Ovary (tissue), 9 donors: ENCODE results near the gene GLTP. TPM values are rescaled to one million over a fixed set of nuclear protein-coding genes. Genes with fewer than 3 reads are reported as not detected.

Experiments
- DNase-seq, 5 donors: peaks; one replicate each; pipeline ENCODE4 v3.0.0-alpha.2; 2019 to 2020
- H3K27ac ChIP-seq, 2 donors: fragments of 200-600 bp; one replicate each; pipeline versions ENCODE4 v1.5.1 to v1.8.0; 2019 to 2022
- H3K27me3 ChIP-seq: fragments of 200-600 bp; one replicate; pipeline ENCODE4 v1.8.0; 2022
- H3K36me3 ChIP-seq: fragments of 200-600 bp; sonication (generic); one replicate; pipeline ENCODE4 v1.5.1; 2019
- H3K4me1 ChIP-seq: one replicate; pipeline ENCODE4 v1.8.1; 2013; ENCODE audit warnings: mild to moderate bottlenecking, moderate library complexity; ENCODE audit not compliant: insufficient read depth
- H3K4me3 ChIP-seq: fragments of 200-600 bp; sonication (generic); one replicate; pipeline ENCODE4 v1.5.1; 2017
- H3K9me3 ChIP-seq, 2 donors: fragments of 200-600 bp in 1 of 2; sonication (generic) in 1 of 2; one replicate each; pipeline versions ENCODE4 v1.5.1 to v1.8.1; 2013 to 2019; ENCODE audit warnings: mild to moderate bottlenecking in 1 of 2, moderate library complexity in 1 of 2
- EP300 ChIP-seq: sonication (generic); formaldehyde crosslinking; IDR thresholded peaks from one replicate; pipeline ENCODE4 v1.6.1; 2017; ENCODE audit warnings: antibody characterized with exemption
- POLR2A ChIP-seq: fragments of 450-650 bp; IDR thresholded peaks from one replicate; pipeline ENCODE4 v1.6.1; 2017; ENCODE audit warnings: antibody characterized with exemption, mild to moderate bottlenecking, moderate library complexity
- WGBS, 3 donors: extraction: QIAGEN DNeasy Blood & Tissue Kit in 1 of 3; methylation state at CpG; one replicate each; pipeline versions ENCODE4 v1.1.5 to v1.1.7; 2013 to 2017; 5-methylcytosine and 5-hydroxymethylcytosine counted together
- intact Hi-C, 4 donors: fragments of 100-400 bp; cut with DNase I; formaldehyde crosslinking; loops; one replicate each; pipeline versions ENCODE4 v1.11.0 to v1.15.1; 2022 to 2023
- polyA plus RNA-seq, 2 donors: library from polyadenylated mRNA; stranded (reverse); fragments of 200-250 nt in 1 of 2; fragments of 350-450 nt in 1 of 2; fragmentation: Illumina TruSeq in 1 of 2; extraction: RNeasy Lipid Tissue Mini Kit (QIAGEN cat#74804) in 1 of 2; gene quantifications; one replicate each; pipeline ENCODE4 v1.2.3, GENCODE V29; 2013 to 2014
- total RNA-seq, 7 donors: library from RNA; depleted of rRNA in 2 of 7; stranded (reverse); fragments of >200 nt in 2 of 7; fragmentation: NEBNext Ultra II Directional in 3 of 7; extraction: Animal tissue kit (Norgen Biotek cat#: 25700) in 3 of 7; gene quantifications; one replicate each; pipeline versions ENCODE4 v1.1.0 to v1.2.4, GENCODE V29; 2016 to 2023
- TF ChIP-seq, protein P1 (sequence below), 3 donors: fragments of 450-650 bp in 2 of 3; fragments of 200-600 bp in 1 of 3; IDR thresholded peaks; one replicate each; pipeline versions ENCODE4 v1.5.1 to v1.8.0; 2016 to 2022; ENCODE audit warnings: antibody characterized with exemption in 3 of 3, mild to moderate bottlenecking in 1 of 3
- donor health status: DM: no; HTN: no; CAD: no; lungs with moderate emphysema.
- donor health status: DM: no; HTN: no; CAD: no.
- donor health status: Bipolar disorder and iron deficiency.
- donor health status: DM: yes; HTN: yes; CAD: no.
- donor health status: DM: no; HTN: no; CAD: no.
- donor health status: DM: yes; HTN: yes; CAD: no.

GLTP gene
- total and polyA plus RNA-seq, 9 donors, result 15.5 to 37.2 (median 26.3) TPM

GRCh38 chr12:109923038-109923437 is 42.7 kb upstream of the GLTP start:
- intact Hi-C loops, result loop anchor here in 1 of 4 donors (1.0 kb wide), 1 partner anchor 45 kb away; no protein-coding TSS in a partner anchor
- H3K4me3 ChIP-seq, result no peak overlapping the region
- TF ChIP-seq POLR2A, result no peak
- TF ChIP-seq EP300, result no peak
- no peaks in the 10 kb centered on the region for H3K9me3 ChIP-seq
- DNase-seq, result no peak
- H3K4me1 ChIP-seq, result no peaks in the 10 kb centered on the region
- 66 to 82% (median 66%) methylated on average over 4 to 5 of the region's 5 CpGs for WGBS, 3 donors
- H3K27me3 ChIP-seq, result no peaks in the 10 kb centered on the region
- H3K27ac ChIP-seq, result no peak overlapping the region
- H3K36me3 ChIP-seq, result no peaks in the 10 kb centered on the region

DNA sequence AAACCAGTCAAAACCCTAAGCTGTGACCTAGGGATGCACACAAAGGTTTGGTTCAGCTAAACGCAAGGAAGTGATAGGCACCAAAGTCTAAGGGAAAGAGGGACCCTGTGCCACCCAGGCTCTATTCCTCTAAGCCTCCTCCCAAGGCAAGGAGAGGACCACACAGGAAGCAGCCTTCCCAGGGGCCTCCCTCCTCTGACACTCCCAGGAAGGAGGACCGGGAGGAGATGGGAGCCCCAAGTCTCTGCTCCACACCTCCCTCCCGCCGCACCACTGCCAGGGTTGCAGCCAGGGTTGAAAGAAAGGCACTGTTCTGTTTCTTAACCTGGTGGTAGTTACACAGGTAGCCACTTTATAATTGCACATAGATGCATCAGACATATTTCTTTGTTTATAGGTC is 41.6 kb upstream of the GLTP start:
- no peaks in the 10 kb centered on the region for H3K4me1 ChIP-seq
- H3K4me3 ChIP-seq, result no peak overlapping the region
- H3K36me3 ChIP-seq, result no peaks in the 10 kb centered on the region
- 55 to 64% (median 64%) methylated on average over 4 of the region's 4 CpGs for WGBS, 3 donors
- TF ChIP-seq POLR2A, result no peak
- TF ChIP-seq, protein P1, sequence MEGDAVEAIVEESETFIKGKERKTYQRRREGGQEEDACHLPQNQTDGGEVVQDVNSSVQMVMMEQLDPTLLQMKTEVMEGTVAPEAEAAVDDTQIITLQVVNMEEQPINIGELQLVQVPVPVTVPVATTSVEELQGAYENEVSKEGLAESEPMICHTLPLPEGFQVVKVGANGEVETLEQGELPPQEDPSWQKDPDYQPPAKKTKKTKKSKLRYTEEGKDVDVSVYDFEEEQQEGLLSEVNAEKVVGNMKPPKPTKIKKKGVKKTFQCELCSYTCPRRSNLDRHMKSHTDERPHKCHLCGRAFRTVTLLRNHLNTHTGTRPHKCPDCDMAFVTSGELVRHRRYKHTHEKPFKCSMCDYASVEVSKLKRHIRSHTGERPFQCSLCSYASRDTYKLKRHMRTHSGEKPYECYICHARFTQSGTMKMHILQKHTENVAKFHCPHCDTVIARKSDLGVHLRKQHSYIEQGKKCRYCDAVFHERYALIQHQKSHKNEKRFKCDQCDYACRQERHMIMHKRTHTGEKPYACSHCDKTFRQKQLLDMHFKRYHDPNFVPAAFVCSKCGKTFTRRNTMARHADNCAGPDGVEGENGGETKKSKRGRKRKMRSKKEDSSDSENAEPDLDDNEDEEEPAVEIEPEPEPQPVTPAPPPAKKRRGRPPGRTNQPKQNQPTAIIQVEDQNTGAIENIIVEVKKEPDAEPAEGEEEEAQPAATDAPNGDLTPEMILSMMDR (IDR thresholded peaks at IDR 0.05), result no peak
- no peak for TF ChIP-seq EP300
- no peaks in the 10 kb centered on the region for H3K27me3 ChIP-seq
- no peak overlapping the region for H3K27ac ChIP-seq
- H3K9me3 ChIP-seq, result no peaks in the 10 kb centered on the region
- no peak for DNase-seq
- intact Hi-C loops, result no loop called here

- 83 to 90% (median 87%) methylated on average over 11 of the region's 11 CpGs for WGBS, 3 donors
- intact Hi-C loops, result no loop called here
- Histone ChIP-seq H3K27ac (no peak overlapping the region), H3K4me3 (no peak overlapping the region), H3K27me3 (no peaks in the 10 kb centered on the region), H3K4me1 (no peaks in the 10 kb centered on the region), H3K9me3 (no peaks in the 10 kb centered on the region), H3K36me3 (no peaks in the 10 kb centered on the region)
- no peak for DNase-seq
- TF ChIP-seq POLR2A (no peak), EP300 (no peak)
- TF ChIP-seq, protein P1 (IDR thresholded peaks at IDR 0.05), result no peak
These were observed 40.0 kb upstream of the GLTP start for GRCh38 chr12:109920261-109920780.

GRCh38 chr12:109919456-109919855 is 39.1 kb upstream of the GLTP start:
- Histone ChIP-seq H3K4me1 (no peaks in the 10 kb centered on the region), H3K27me3 (no peaks in the 10 kb centered on the region), H3K36me3 (no peaks in the 10 kb centered on the region), H3K4me3 (no peak overlapping the region), H3K27ac (no peak overlapping the region), H3K9me3 (no peaks in the 10 kb centered on the region)
- intact Hi-C loops, result no loop called here
- DNase-seq, result no peak
- WGBS, 3 donors, result 73 to 81% (median 76%) methylated on average over 10 of the region's 10 CpGs
- no peak for TF ChIP-seq EP300
- TF ChIP-seq, protein P1 (IDR thresholded peaks at IDR 0.05), result no peak
- no peak for TF ChIP-seq POLR2A

DNA sequence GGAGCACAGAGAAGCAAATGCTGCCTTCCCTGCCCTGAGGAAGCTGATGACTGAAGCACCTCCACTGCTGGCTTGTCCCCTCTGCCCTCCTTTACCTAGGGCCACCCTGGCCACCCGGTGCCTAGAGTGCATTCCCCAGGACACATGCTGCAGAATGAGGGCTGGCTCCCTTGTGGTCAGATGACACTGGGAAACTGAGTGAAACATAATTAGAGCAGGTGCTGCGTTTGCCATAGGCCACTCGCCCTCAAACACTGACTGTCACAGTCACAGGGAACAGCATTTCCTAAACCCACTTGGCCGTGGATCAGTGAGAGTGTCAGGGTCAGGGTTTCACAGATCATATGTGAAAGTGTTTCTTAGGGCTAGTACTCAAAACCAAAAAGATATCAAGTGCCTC is 35.7 kb upstream of the GLTP start:
- no peak for DNase-seq
- no peaks in the 10 kb centered on the region for H3K27me3 ChIP-seq
- TF ChIP-seq POLR2A, result no peak
- TF ChIP-seq, protein P1 (IDR thresholded peaks at IDR 0.05), result no peak
- no peak for TF ChIP-seq EP300
- no peaks in the 10 kb centered on the region for H3K36me3 ChIP-seq
- no peak overlapping the region for H3K27ac ChIP-seq
- 82 to 85% (median 84%) methylated on average over 4 of the region's 4 CpGs for WGBS, 3 donors
- H3K4me1 ChIP-seq, result no peaks in the 10 kb centered on the region
- H3K4me3 ChIP-seq, result no peak overlapping the region
- intact Hi-C loops, result no loop called here
- no peaks in the 10 kb centered on the region for H3K9me3 ChIP-seq
